OCI-LY7 (cell line): ENCODE measurements around the gene RAB31. TPM values are rescaled to one million over a fixed set of nuclear protein-coding genes. Genes with fewer than 3 reads are reported as not detected.

Experiments used
- BruUV-seq: library from RNA; stranded (reverse); fragments of 400-500 nt; replicated peaks from 2 replicates; lab custom pipeline; 2021; lab: Mats Ljungman, UMichigan
- CTCF ChIA-PET: fragments of 300-600 bp; sonication (Branson Sonifier 250); formaldehyde crosslinking; loops from one replicate; lab custom pipeline; 2022; ENCODE audit warnings: antibody characterized with exemption; ENCODE audit not compliant: unreplicated experiment; lab: Charles Lee
- POLR2A ChIA-PET: fragments of 300-600 bp; sonication (Branson Sonifier 250); formaldehyde crosslinking; loops from one replicate; lab custom pipeline; 2022; ENCODE audit warnings: antibody characterized with exemption; lab: Charles Lee
- DNase-seq: peaks from one replicate; pipeline ENCODE4 v3.0.0-alpha.2; 2015; ENCODE audit warnings: low spot score
- H2AFZ ChIP-seq: fragments of 200-600 bp; sonication (generic), shearing (Covaris generic); 2 replicates; pipeline ENCODE4 v1.6.1; 2014; ENCODE audit warnings: mild to moderate bottlenecking, antibody characterized with exemption, low read length, moderate library complexity
- H3K27ac ChIP-seq: fragments of 200-600 bp; sonication (generic); 2 replicates; pipeline ENCODE4 v1.5.1; 2014; ENCODE audit warnings: mixed run types, low read depth, mild to moderate bottlenecking, moderate library complexity, low read length, inconsistent platforms; ENCODE audit not compliant: poor library complexity, severe bottlenecking
- H3K36me3 ChIP-seq: fragments of 200-600 bp; sonication (generic); 2 replicates; pipeline ENCODE4 v1.6.1; 2014; ENCODE audit warnings: mild to moderate bottlenecking, antibody characterized with exemption, low read length, moderate library complexity, mixed read lengths; ENCODE audit not compliant: insufficient read depth
- H3K4me1 ChIP-seq: fragments of 200-600 bp; sonication (generic); 2 replicates; pipeline ENCODE4 v1.5.1; 2014; ENCODE audit warnings: mild to moderate bottlenecking, low read length; ENCODE audit not compliant: insufficient read depth, poor library complexity, severe bottlenecking
- H3K4me2 ChIP-seq: fragments of 200-600 bp; sonication (generic); 2 replicates; pipeline ENCODE4 v1.6.1; 2014; ENCODE audit warnings: mild to moderate bottlenecking, low read length
- H3K4me3 ChIP-seq: fragments of 200-600 bp; sonication (generic); 2 replicates; pipeline ENCODE4 v1.5.1; 2014; ENCODE audit warnings: mild to moderate bottlenecking, low read depth, low read length; ENCODE audit not compliant: poor library complexity, severe bottlenecking
- H3K79me2 ChIP-seq: fragments of 200-600 bp; sonication (generic); 2 replicates; pipeline ENCODE4 v1.6.1; 2016; ENCODE audit warnings: low read depth, mild to moderate bottlenecking, low read length, moderate library complexity, mixed read lengths; ENCODE audit not compliant: insufficient read depth
- H3K9me2 ChIP-seq: fragments of 200-600 bp; sonication (generic); 2 replicates; pipeline ENCODE4 v1.6.1; 2016; ENCODE audit warnings: mild to moderate bottlenecking, low read length, mixed read lengths; ENCODE audit not compliant: insufficient read depth
- H3K9me3 ChIP-seq: fragments of 200-600 bp; sonication (generic); 2 replicates; pipeline ENCODE4 v1.6.1; 2014; ENCODE audit warnings: mild to moderate bottlenecking, mixed run types, low read length, mixed read lengths
- H4K20me1 ChIP-seq: fragments of 200-600 bp; sonication (generic); 2 replicates; pipeline ENCODE4 v1.6.1; 2014; ENCODE audit warnings: mild to moderate bottlenecking, antibody characterized with exemption, low read length, moderate library complexity, mixed read lengths; ENCODE audit not compliant: insufficient read depth
- CTCF ChIP-seq: fragments of 200-600 bp; sonication (generic); conservative IDR thresholded peaks from 2 replicates; pipeline ENCODE4 v1.5.1; 2014; ENCODE audit warnings: mild to moderate bottlenecking, antibody characterized with exemption, low read length, moderate library complexity, mixed read lengths
- EZH2phosphoT487 ChIP-seq: fragments of 200-600 bp; sonication (generic); IDR thresholded peaks from 2 replicates; pipeline ENCODE4 v1.6.1; 2018; ENCODE audit warnings: low read depth, borderline replicate concordance, mild to moderate bottlenecking, mixed run types, antibody characterized with exemption, low read length, moderate library complexity, mixed read lengths
- intact Hi-C: fragments of 100-400 bp; cut with micrococcal nuclease; formaldehyde crosslinking; loops from one replicate; pipeline ENCODE4 v1.10.0; 2022; ENCODE audit not compliant: unreplicated experiment
- total RNA-seq, 2 experiments: library from RNA; depleted of rRNA in 1 of 2; stranded (reverse); fragments of >200 nt in 1 of 2; shearing (Covaris generic) in 1 of 2; gene quantifications; 2 replicates each; pipeline ENCODE4 v1.2.3, GENCODE V29; 2014 to 2022

The RAB31 gene
- total RNA-seq, 2 experiments from 2014 or later: not detected

- Histone ChIP-seq H3K4me2 (no peak overlapping the region), H4K20me1 (no peaks in the 10 kb centered on the region), H3K9me2 (no peaks in the 10 kb centered on the region), H3K4me3 (no peak overlapping the region), H3K4me1 (no peaks in the 10 kb centered on the region), H3K27ac (no peak overlapping the region), H3K36me3 (no peaks in the 10 kb centered on the region), H3K79me2 (no peaks in the 10 kb centered on the region), H3K9me3 (no peaks in the 10 kb centered on the region), H2AFZ (no peak overlapping the region)
- ChIA-PET POLR2A (no interaction called here), CTCF (no interaction called here)
- DNase-seq: no peak
- intact Hi-C loops: no loop called here
- BruUV-seq: no TSS peak
- TF ChIP-seq EZH2phosphoT487 (no peak), CTCF (no peak)
Measured at GRCh38 chr18:9719421-9719981, 11.4 kb downstream of the RAB31 start.

- POLR2A ChIA-PET: no interaction called here
- no peak overlapping the region for H2AFZ ChIP-seq
- H3K9me2 ChIP-seq: no peaks in the 10 kb centered on the region
- no peaks in the 10 kb centered on the region for H3K36me3 ChIP-seq
- no peaks in the 10 kb centered on the region for H3K4me1 ChIP-seq
- H3K4me3 ChIP-seq: no peak overlapping the region
- H3K27ac ChIP-seq: no peak overlapping the region
- no peak overlapping the region for H3K4me2 ChIP-seq
- BruUV-seq: no TSS peak
- no peaks in the 10 kb centered on the region for H4K20me1 ChIP-seq
- CTCF ChIA-PET: no interaction called here
- no peak for TF ChIP-seq CTCF
- TF ChIP-seq EZH2phosphoT487: no peak
- H3K9me3 ChIP-seq: no peaks in the 10 kb centered on the region
- H3K79me2 ChIP-seq: no peaks in the 10 kb centered on the region
- no peak for DNase-seq
- intact Hi-C loops: no loop called here
Measured at GRCh38 chr18:9720327-9720726, 12.2 kb downstream of the RAB31 start.

- intact Hi-C loops: no loop called here
- Histone ChIP-seq H3K9me3 (no peaks in the 10 kb centered on the region), H3K9me2 (no peaks in the 10 kb centered on the region), H3K4me1 (no peaks in the 10 kb centered on the region), H3K79me2 (no peaks in the 10 kb centered on the region), H3K36me3 (no peaks in the 10 kb centered on the region), H4K20me1 (no peaks in the 10 kb centered on the region), H3K27ac (no peak overlapping the region), H2AFZ (no peak overlapping the region), H3K4me3 (no peak overlapping the region), H3K4me2 (no peak overlapping the region)
- DNase-seq: no peak
- POLR2A ChIA-PET: no interaction called here
- CTCF ChIA-PET: interaction anchor here (0.7 kb wide), 1 partner anchor 258 kb away, joined by 3 read pairs; no protein-coding TSS in a partner anchor
- TF ChIP-seq CTCF (no peak), EZH2phosphoT487 (no peak)
- BruUV-seq: no TSS peak
Measured at GRCh38 chr18:9721893-9722550, 13.9 kb downstream of the RAB31 start.
